Superior temporal gyrus (tissue), 1 donor: Measurements from ENCODE around the gene NOL4.
A peak's percentile ranks its signal among the peaks of the same experiment; 100 is the strongest.
"Not testable (repeated sequence)": the region's sequence is repeated elsewhere in the genome, so short reads cannot be mapped to it uniquely, and the experiment has no call there.

Source experiments
- DNase-seq: peaks from one replicate; pipeline ENCODE4 v3.0.0-alpha.2; 2016; ENCODE audit errors: extremely low spot score

The NOL4 gene

GRCh38 chr18:34224423-34225217 is at the start of gene NOL4:
Gene NOL4, minus strand, starts transcription at chr18:34224913. Its CDS starts 1,660 bp downstream, at chr18:34223253.
- DNase-seq: peak; percentile 67

- DNase-seq: not testable (repeated sequence)
These were observed 41.3 kb upstream of the NOL4 start for GRCh38 chr18:34266029-34266428.

GRCh38 chr18:34261865-34262780 is 37.4 kb upstream of the NOL4 start:
- DNase-seq: no peak

GRCh38 chr18:34258176-34258575 is 33.5 kb upstream of the NOL4 start:
- DNase-seq: no peak

GRCh38 chr18:34251919-34252318 is 27.2 kb upstream of the NOL4 start:
- no peak for DNase-seq

GRCh38 chr18:34248727-34249126 is 24.0 kb upstream of the NOL4 start:
- DNase-seq: no peak

- DNase-seq: no peak
These were observed 18.0 kb upstream of the NOL4 start for GRCh38 chr18:34242739-34243138.

- DNase-seq: not testable (repeated sequence)
These were observed 9.2 kb upstream of the NOL4 start for GRCh38 chr18:34233781-34234388.

GRCh38 chr18:34225218-34225553 is 473 bp upstream of the NOL4 start:
- no peak for DNase-seq

- DNase-seq: peak; percentile 52
These were observed 755 bp downstream of the NOL4 start for GRCh38 chr18:34223893-34224422.

- DNase-seq: no peak
These were observed 1.4 kb downstream of the NOL4 start for GRCh38 chr18:34223164-34223892.

- DNase-seq: peak; percentile 65
These were observed 2.2 kb downstream of the NOL4 start for GRCh38 chr18:34222307-34223163.

GRCh38 chr18:34221971-34222306 is 2.8 kb downstream of the NOL4 start:
- DNase-seq: no peak

- DNase-seq: peak; percentile 42
These were observed 4.5 kb downstream of the NOL4 start for GRCh38 chr18:34220081-34220815.

- peak; percentile 72 for DNase-seq
These were observed 5.1 kb downstream of the NOL4 start for GRCh38 chr18:34219651-34220050.

GRCh38 chr18:34212511-34212910 is 12.2 kb downstream of the NOL4 start:
- DNase-seq: no peak

- DNase-seq: no peak
These were observed 17.3 kb downstream of the NOL4 start for GRCh38 chr18:34207344-34207851.

- DNase-seq: no peak
These were observed 20.8 kb downstream of the NOL4 start for GRCh38 chr18:34203866-34204265.

- DNase-seq: no peak
These were observed 28.5 kb downstream of the NOL4 start for GRCh38 chr18:34196256-34196655.

- DNase-seq: no peak
These were observed 30.5 kb downstream of the NOL4 start for GRCh38 chr18:34194239-34194638.
